IMR-90 (cell line): ENCODE measurements around the gene NEUROD2.

Source experiments
- CTCF ChIP-seq: conservative IDR thresholded peaks from 2 replicates; pipeline ENCODE4 v1.5.1; 2012; ENCODE audit warnings: mild to moderate bottlenecking, low read depth, low read length, improper control_type of control experiment
- POLR2A ChIP-seq: IDR thresholded peaks from 2 replicates; pipeline ENCODE4 v1.6.1; 2012; ENCODE audit warnings: mild to moderate bottlenecking, low read depth, low read length
- RAD21 ChIP-seq: IDR thresholded peaks from 2 replicates; pipeline ENCODE4 v1.6.1; 2012; ENCODE audit warnings: low read length, improper control_type of control experiment

DNA sequence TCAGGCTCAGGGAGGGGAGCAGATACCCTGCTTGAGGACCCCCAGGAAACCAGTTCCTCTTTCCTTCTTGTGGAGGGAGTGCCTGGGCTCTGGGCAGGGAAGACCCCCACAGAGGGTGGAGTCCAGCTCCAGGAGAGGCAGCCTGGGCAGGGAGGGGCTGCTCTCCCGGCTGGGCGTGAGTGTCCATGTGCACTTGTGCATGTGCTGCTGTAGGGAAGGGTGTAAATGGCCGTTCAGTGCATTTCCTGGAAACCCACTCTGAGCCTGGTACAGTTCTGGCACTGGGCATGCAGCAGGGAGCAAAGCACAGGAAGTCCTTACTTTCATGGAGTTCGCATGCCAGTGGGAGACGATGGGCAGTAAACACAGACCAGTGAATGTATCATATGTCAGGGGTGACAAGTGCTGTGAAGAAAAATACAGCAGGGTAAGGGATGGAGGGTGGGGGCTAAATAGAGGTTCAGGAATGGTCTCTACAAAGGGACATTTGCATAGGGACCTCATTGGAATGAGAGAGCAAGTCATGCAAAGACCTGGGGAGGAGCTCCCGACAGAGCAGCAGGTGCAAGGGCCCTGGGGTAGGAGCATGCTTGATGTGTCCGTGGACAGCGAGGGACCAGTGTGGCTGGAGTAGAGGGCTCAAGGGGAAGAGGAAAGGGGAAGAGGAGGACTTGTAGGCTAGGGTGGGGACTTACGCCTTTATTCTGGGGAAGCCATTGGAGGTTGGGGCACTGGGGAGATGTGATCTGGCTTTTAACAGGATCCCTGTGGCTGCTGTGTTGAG, 34.8 kb upstream of the NEUROD2 start:
- TF ChIP-seq POLR2A (no peak), RAD21 (no peak), CTCF (no peak)
